H1 (cell line): ENCODE data around the gene DTX3. TPM values are rescaled to one million over a fixed set of nuclear protein-coding genes. Genes with fewer than 3 reads are reported as not detected.

Experiments used
- CTCF ChIA-PET: fragments of 300-600 bp; sonication (Branson Sonifier 250); formaldehyde crosslinking; loops from one replicate; lab custom pipeline; 2021; ENCODE audit not compliant: partially characterized antibody; lab: Charles Lee
- POLR2A ChIA-PET: fragments of 300-600 bp; sonication (Branson Sonifier 250); formaldehyde crosslinking; loops from one replicate; lab custom pipeline; 2021; ENCODE audit warnings: inconsistent platforms; ENCODE audit not compliant: partially characterized antibody; lab: Charles Lee
- DNase-seq, 2 experiments: peaks; one replicate each; pipeline versions ENCODE4 v3.0.0 to v3.0.0-alpha.2; 2010 to 2022; ENCODE audit warnings: low spot score in 2 of 2, low read depth in 1 of 2, mixed read lengths in 1 of 2
- FAIRE-seq: peaks from 2 replicates; lab custom pipeline; 2011; peaks lifted over from hg19 to GRCh38; lab: Jason Lieb, UNC
- H2AFZ ChIP-seq: 2 replicates; pipeline ENCODE4 v1.8.1; 2012; ENCODE audit warnings: low read length, inconsistent platforms
- H2AK5ac ChIP-seq: 2 replicates; pipeline ENCODE4 v1.6.1; 2013; ENCODE audit warnings: low read depth, low read length
- H2BK120ac ChIP-seq: replicated peaks from 2 replicates; pipeline ENCODE3; 2013; ENCODE audit warnings: low read depth, low read length, inconsistent platforms
- H2BK12ac ChIP-seq: 2 replicates; pipeline ENCODE4 v1.6.1; 2013; ENCODE audit warnings: low read depth, low read length
- H2BK15ac ChIP-seq: 2 replicates; pipeline ENCODE4 v1.6.1; 2013; ENCODE audit warnings: low read length
- H2BK20ac ChIP-seq: 2 replicates; pipeline ENCODE4 v1.6.1; 2013; ENCODE audit warnings: low read length
- H2BK5ac ChIP-seq: 2 replicates; pipeline ENCODE4 v1.6.1; 2013; ENCODE audit warnings: low read depth, low read length
- H3K14ac ChIP-seq: 2 replicates; pipeline ENCODE4 v1.6.1; 2013; ENCODE audit warnings: inconsistent platforms; ENCODE audit not compliant: insufficient read length
- H3K18ac ChIP-seq: 2 replicates; pipeline ENCODE4 v1.6.1; 2013; ENCODE audit warnings: low read length; ENCODE audit errors: extremely low read depth
- H3K23ac ChIP-seq: 2 replicates; pipeline ENCODE4 v1.6.1; 2013; ENCODE audit warnings: inconsistent platforms; ENCODE audit not compliant: insufficient read length
- H3K23me2 ChIP-seq: 2 replicates; pipeline ENCODE4 v1.6.1; 2013; ENCODE audit warnings: low read depth, low read length
- H3K27ac ChIP-seq: 2 replicates; pipeline ENCODE4 v1.6.1; 2011; ENCODE audit warnings: low read depth, low read length, inconsistent platforms
- H3K27me3 ChIP-seq, 4 experiments: replicated peaks in 1 of 4; 1 replicate in 1 of 4; 2 replicates in 3 of 4; pipeline versions ENCODE4 v1.6.1 to v1.8.1; 2011 to 2013; ENCODE audit warnings: low read length in 3 of 4, mild to moderate bottlenecking in 3 of 4, inconsistent platforms in 2 of 4, mixed read lengths in 2 of 4, moderate library complexity in 1 of 4; ENCODE audit not compliant: control insufficient read depth in 3 of 4, insufficient read depth in 3 of 4; ENCODE audit errors: extremely low read depth in 1 of 4
- H3K36me3 ChIP-seq, 4 experiments: 2 replicates each; pipeline versions ENCODE4 v1.6.1 to v1.8.1; 2011 to 2013; ENCODE audit warnings: mild to moderate bottlenecking in 4 of 4, low read length in 3 of 4, moderate library complexity in 2 of 4, control low read depth in 1 of 4, inconsistent platforms in 1 of 4; ENCODE audit not compliant: insufficient read depth in 4 of 4, control insufficient read depth in 2 of 4
- H3K4ac ChIP-seq: replicated peaks from 2 replicates; pipeline ENCODE3; 2013; ENCODE audit warnings: low read length, low read depth, mixed read lengths, inconsistent platforms; ENCODE audit not compliant: insufficient read length
- H3K4me1 ChIP-seq, 4 experiments: replicated peaks in 1 of 4; 1 replicate in 1 of 4; 2 replicates in 3 of 4; pipeline versions ENCODE4 v1.6.1 to v1.8.1; 2011 to 2013; ENCODE audit warnings: low read length in 3 of 4, inconsistent platforms in 2 of 4, mixed read lengths in 1 of 4; ENCODE audit not compliant: insufficient read depth in 4 of 4, control insufficient read depth in 3 of 4
- H3K4me2 ChIP-seq, 2 experiments: 2 replicates each; pipeline versions ENCODE4 v1.6.1 to v1.8.1; 2011 to 2013; ENCODE audit warnings: low read depth in 2 of 2, low read length in 2 of 2, control low read depth in 1 of 2, inconsistent platforms in 1 of 2, mild to moderate bottlenecking in 1 of 2; ENCODE audit not compliant: insufficient read depth in 1 of 2
- H3K4me3 ChIP-seq, 4 experiments: fragments of 200-600, 300-600 bp in 1 of 4; sonication (generic), shearing (Covaris generic), sonication (Bioruptor Twin) in 1 of 4; 2 replicates each; pipeline versions ENCODE4 v1.5.1 to v1.8.1; 2011 to 2016; ENCODE audit warnings: low read length in 4 of 4, low read depth in 3 of 4, control low read depth in 2 of 4, inconsistent platforms in 2 of 4, mild to moderate bottlenecking in 2 of 4, mixed read lengths in 1 of 4, moderate library complexity in 1 of 4; ENCODE audit not compliant: insufficient read depth in 2 of 4; ENCODE audit errors: extremely low read depth in 1 of 4
- H3K56ac ChIP-seq: replicated peaks from 2 replicates; pipeline ENCODE3; 2013; ENCODE audit warnings: low read depth, mild to moderate bottlenecking, mixed read lengths, low read length, inconsistent platforms; ENCODE audit not compliant: insufficient read length
- H3K79me1 ChIP-seq: 2 replicates; pipeline ENCODE4 v1.6.1; 2013; ENCODE audit warnings: low read depth, low read length, control low read depth
- H3K79me2 ChIP-seq, 2 experiments: 2 replicates each; pipeline versions ENCODE4 v1.6.1 to v1.8.1; 2012 to 2013; ENCODE audit warnings: low read length in 2 of 2, mild to moderate bottlenecking in 2 of 2, inconsistent platforms in 1 of 2; ENCODE audit not compliant: insufficient read depth in 2 of 2, control insufficient read depth in 1 of 2
- H3K9ac ChIP-seq, 4 experiments: replicated peaks in 1 of 4; 1 replicate in 1 of 4; 2 replicates in 3 of 4; pipeline versions ENCODE4 v1.6.1 to v1.8.1; 2011 to 2013; ENCODE audit warnings: low read depth in 3 of 4, low read length in 3 of 4, control low read depth in 2 of 4, mild to moderate bottlenecking in 2 of 4, moderate library complexity in 2 of 4, inconsistent platforms in 1 of 4; ENCODE audit errors: extremely low read depth in 1 of 4
- H3K9me3 ChIP-seq, 2 experiments: 2 replicates each; pipeline versions ENCODE4 v1.6.1 to v1.8.1; 2012 to 2013; ENCODE audit warnings: mild to moderate bottlenecking in 2 of 2, moderate library complexity in 2 of 2, control low read depth in 1 of 2, inconsistent platforms in 1 of 2, low read depth in 1 of 2, low read length in 1 of 2, mixed read lengths in 1 of 2; ENCODE audit not compliant: insufficient read depth in 2 of 2
- H4K20me1 ChIP-seq, 2 experiments: replicated peaks in 1 of 2; 2 replicates each; pipeline versions ENCODE3 to v1.8.1; 2011 to 2013; ENCODE audit warnings: inconsistent platforms in 2 of 2, low read length in 2 of 2, mild to moderate bottlenecking in 1 of 2; ENCODE audit not compliant: insufficient read depth in 2 of 2, control insufficient read depth in 1 of 2
- H4K5ac ChIP-seq: 2 replicates; pipeline ENCODE4 v1.6.1; 2013; ENCODE audit warnings: low read length, low read depth, mixed read lengths, inconsistent platforms; ENCODE audit not compliant: insufficient read length
- H4K8ac ChIP-seq: 2 replicates; pipeline ENCODE4 v1.8.0; 2013; ENCODE audit warnings: mild to moderate bottlenecking, moderate library complexity, low read length, inconsistent platforms; ENCODE audit not compliant: insufficient read depth; ENCODE audit errors: extremely low read depth
- H4K91ac ChIP-seq: replicated peaks from 2 replicates; pipeline ENCODE3; 2013; ENCODE audit warnings: low read length, mixed read lengths, inconsistent platforms; ENCODE audit not compliant: insufficient read length
- CHD1 ChIP-seq: IDR thresholded peaks from 2 replicates; pipeline ENCODE4 v1.6.1; 2012; ENCODE audit warnings: low read depth, low read length, improper control_type of control experiment
- EP300 ChIP-seq, 2 experiments: IDR thresholded peaks; 1 replicate in 1 of 2; 2 replicates in 1 of 2; pipeline ENCODE4 v1.6.1; 2011 to 2012; ENCODE audit warnings: low read depth in 2 of 2, low read length in 2 of 2, mild to moderate bottlenecking in 2 of 2, borderline replicate concordance in 1 of 2, inconsistent platforms in 1 of 2, moderate library complexity in 1 of 2
- FOSL1 ChIP-seq: IDR thresholded peaks from 2 replicates; pipeline ENCODE4 v1.6.1; 2011; ENCODE audit warnings: mild to moderate bottlenecking, low read depth, low read length, moderate library complexity; ENCODE audit not compliant: insufficient read depth
- KDM5A ChIP-seq: fragments of 200-600 bp; IDR thresholded peaks from 2 replicates; pipeline ENCODE4 v1.7.1; 2012; ENCODE audit warnings: mild to moderate bottlenecking, low read length, inconsistent platforms, mixed read lengths
- RNF2 ChIP-seq: fragments of 200-900, 300-1000 bp; sonication (generic); IDR thresholded peaks from 2 replicates; pipeline ENCODE4 v1.7.1; 2016; ENCODE audit warnings: borderline replicate concordance, low read depth, mild to moderate bottlenecking, antibody characterized with exemption, low read length; ENCODE audit not compliant: poor library complexity, severe bottlenecking; ENCODE audit errors: missing control alignments
- SP2 ChIP-seq: IDR thresholded peaks from 2 replicates; pipeline ENCODE4 v1.6.1; 2012; ENCODE audit warnings: mild to moderate bottlenecking, low read length, inconsistent platforms
- SP4 ChIP-seq: IDR thresholded peaks from 2 replicates; pipeline ENCODE4 v1.6.1; 2012; ENCODE audit warnings: low read length, inconsistent platforms
- TAF7 ChIP-seq: optimal IDR thresholded peaks from 2 replicates; pipeline ENCODE3; 2011; ENCODE audit warnings: low read depth, mild to moderate bottlenecking, inconsistent platforms, low read length, moderate library complexity, borderline replicate concordance
- WGBS, 2 experiments: shearing (Covaris generic) in 1 of 2; methylation state at CpG; one replicate each; pipeline versions ENCODE4 v1.1.6 to v1.1.7; 2013 to 2015; ENCODE audit warnings: low lambda C conversion rate in 2 of 2, mixed read lengths in 2 of 2, inconsistent platforms in 1 of 2, low coverage in 1 of 2, missing lambda C conversion rate in 1 of 2; ENCODE audit not compliant: insufficient replicate concordance in 2 of 2, insufficient coverage in 1 of 2, insufficient read length in 1 of 2; ENCODE audit errors: extremely low coverage in 1 of 2, missing lambda C conversion rate in 1 of 2; 5-methylcytosine and 5-hydroxymethylcytosine counted together
- polyA plus RNA-seq, 7 experiments: library from polyadenylated mRNA; depleted of rRNA in 3 of 7; stranded (reverse) in 5 of 7; unstranded in 2 of 7; fragments of >200 nt in 5 of 7; fragments of 200-250 nt in 2 of 7; gene quantifications; 1 replicate in 5 of 7; 2 replicates in 1 of 7; 4 replicates in 1 of 7; pipeline versions ENCODE4 v1.2.1 to v1.2.3, GENCODE V29; 2011 to 2013; ENCODE audit warnings: missing spikeins in 2 of 7, mixed read lengths in 2 of 7
- total RNA-seq: library from RNA; stranded (reverse); fragmentation: NEBNext Ultra II Directional; extraction: Animal tissue kit (Norgen Biotek cat#: 25700); gene quantifications from 2 replicates; pipeline ENCODE4 v1.2.1, GENCODE V29; 2021

The DTX3 gene
- total and polyA plus RNA-seq, 2 of the 8 experiments (the other 6 are each of a cell fraction or from before 2014, with no cell fraction given), result 41.8 to 92.5 TPM

GRCh38 chr12:57640175-57641042 is 35.8 kb downstream of the DTX3 start:
- H3K79me2 ChIP-seq, result no peaks in the 10 kb centered on the region
- WGBS, 2 experiments, result 86% methylated on average over 7 of the region's 7 CpGs; no CpG with 5 or more reads in 1 of the 2 experiments
- no peak overlapping the region for H2BK20ac ChIP-seq
- no peaks in the 10 kb centered on the region for H3K23me2 ChIP-seq
- no peaks in the 10 kb centered on the region for H3K36me3 ChIP-seq
- no peak overlapping the region for H4K91ac ChIP-seq
- H2BK120ac ChIP-seq, result no peak overlapping the region
- no peak for FAIRE-seq
- H3K23ac ChIP-seq, result no peak overlapping the region
- H3K9ac ChIP-seq, result no peak overlapping the region
- DNase-seq, result no peak
- no peaks in the 10 kb centered on the region for H4K20me1 ChIP-seq
- no peak overlapping the region for H2AFZ ChIP-seq
- no peak overlapping the region for H3K14ac ChIP-seq
- no peak overlapping the region for H3K27ac ChIP-seq
- H2AK5ac ChIP-seq, result no peak overlapping the region
- CTCF ChIA-PET, result interaction anchor here (0.6 to 2.8 kb wide), 5 partner anchors 22 to 117 kb away, joined by 3 to 11 read pairs (median 5); partner anchors contain the start of gene OS9
- H2BK15ac ChIP-seq, result no peak overlapping the region
- POLR2A ChIA-PET, result interaction anchor here (1.2 kb wide), 1 partner anchor 104 kb away, joined by 3 read pairs; the partner anchor contains the start of gene TSPAN31
- no peak overlapping the region for H4K5ac ChIP-seq
- no peak overlapping the region for H3K4me3 ChIP-seq
- no peak overlapping the region for H3K4ac ChIP-seq
- no peak overlapping the region for H2BK12ac ChIP-seq
- H3K56ac ChIP-seq, result no peak overlapping the region
- H2BK5ac ChIP-seq, result no peak overlapping the region
- peaks cover 0 to 5% (median 0%) of the 10 kb centered on the region in 4 experiments; a peak in 1 of 7 replicates for H3K4me1 ChIP-seq
- H4K8ac ChIP-seq, result no peak overlapping the region
- peaks cover 6 to 13% of the 10 kb centered on the region in 2 experiments; a peak in 1 of 4 replicates for H3K9me3 ChIP-seq
- no peak overlapping the region for H3K4me2 ChIP-seq
- no peaks in the 10 kb centered on the region for H3K27me3 ChIP-seq
- H3K79me1 ChIP-seq, result no peaks in the 10 kb centered on the region
- H3K18ac ChIP-seq, result no peak overlapping the region
- no peak for TF ChIP-seq SP2
- no peak for TF ChIP-seq TAF7
- TF ChIP-seq SP4, result no peak
- TF ChIP-seq EP300 (IDR thresholded peaks at IDR 0.05; ENCODE audit: borderline replicate concordance in 1 of 2, low read depth in 2 of 2, low read length in 2 of 2), result no peak
- TF ChIP-seq CHD1, result no peak
- TF ChIP-seq FOSL1, result no peak
- no peak for TF ChIP-seq KDM5A
- TF ChIP-seq RNF2, result no peak
